Stimulated activated CD4-positive, alpha-beta T cell treated with anti-CD3 and anti-CD28 coated beads, Interleukin-2, amount 100 ng/mL, for 48 hours (primary cell): ENCODE data around the gene MEGF6.
"Not testable (repeated sequence)": the region's sequence is repeated elsewhere in the genome, so short reads cannot be mapped to it uniquely, and the experiment has no call there.

Source experiments
- DNase-seq, 2 donors: peaks; one replicate each; pipeline ENCODE4 v3.0.0-alpha.2; 2020

The MEGF6 gene

DNA sequence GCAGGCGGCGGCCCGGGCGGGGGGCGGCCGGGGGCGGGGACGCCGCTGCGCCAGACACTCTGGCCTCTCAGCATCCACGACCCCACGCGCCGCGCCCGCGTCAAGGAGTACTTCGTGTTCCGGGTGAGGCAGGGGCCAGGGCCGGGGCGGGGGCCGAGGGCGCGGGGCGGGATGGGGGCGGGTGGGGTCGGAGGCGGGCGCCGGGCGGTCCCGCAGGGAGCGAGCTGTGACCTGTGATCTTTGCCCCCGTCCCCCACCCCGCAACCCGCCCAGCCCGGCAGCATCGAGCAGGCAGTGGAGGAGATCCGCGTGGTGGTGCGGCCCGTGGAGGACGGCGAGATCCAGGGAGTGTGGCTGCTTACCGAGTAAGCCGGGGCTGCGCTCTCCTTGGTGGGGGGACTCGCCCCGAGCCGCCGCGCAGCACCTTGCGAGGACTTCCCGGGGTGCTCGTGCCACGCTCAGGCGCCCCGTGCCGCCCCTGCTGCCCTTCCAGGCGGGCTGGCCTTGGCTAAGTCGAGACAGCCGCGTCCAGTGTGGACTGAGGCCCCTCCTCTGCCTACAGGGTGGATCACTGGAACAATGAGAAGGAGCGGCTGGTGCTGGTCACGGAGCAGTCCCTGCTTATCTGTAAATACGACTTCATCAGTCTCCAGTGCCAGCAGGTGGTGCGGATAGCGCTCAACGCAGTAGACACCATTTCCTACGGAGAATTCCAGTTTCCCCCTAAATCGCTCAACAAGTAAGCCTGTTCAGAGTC is 14.0 kb upstream of the MEGF6 start:
- no peak for DNase-seq

DNA sequence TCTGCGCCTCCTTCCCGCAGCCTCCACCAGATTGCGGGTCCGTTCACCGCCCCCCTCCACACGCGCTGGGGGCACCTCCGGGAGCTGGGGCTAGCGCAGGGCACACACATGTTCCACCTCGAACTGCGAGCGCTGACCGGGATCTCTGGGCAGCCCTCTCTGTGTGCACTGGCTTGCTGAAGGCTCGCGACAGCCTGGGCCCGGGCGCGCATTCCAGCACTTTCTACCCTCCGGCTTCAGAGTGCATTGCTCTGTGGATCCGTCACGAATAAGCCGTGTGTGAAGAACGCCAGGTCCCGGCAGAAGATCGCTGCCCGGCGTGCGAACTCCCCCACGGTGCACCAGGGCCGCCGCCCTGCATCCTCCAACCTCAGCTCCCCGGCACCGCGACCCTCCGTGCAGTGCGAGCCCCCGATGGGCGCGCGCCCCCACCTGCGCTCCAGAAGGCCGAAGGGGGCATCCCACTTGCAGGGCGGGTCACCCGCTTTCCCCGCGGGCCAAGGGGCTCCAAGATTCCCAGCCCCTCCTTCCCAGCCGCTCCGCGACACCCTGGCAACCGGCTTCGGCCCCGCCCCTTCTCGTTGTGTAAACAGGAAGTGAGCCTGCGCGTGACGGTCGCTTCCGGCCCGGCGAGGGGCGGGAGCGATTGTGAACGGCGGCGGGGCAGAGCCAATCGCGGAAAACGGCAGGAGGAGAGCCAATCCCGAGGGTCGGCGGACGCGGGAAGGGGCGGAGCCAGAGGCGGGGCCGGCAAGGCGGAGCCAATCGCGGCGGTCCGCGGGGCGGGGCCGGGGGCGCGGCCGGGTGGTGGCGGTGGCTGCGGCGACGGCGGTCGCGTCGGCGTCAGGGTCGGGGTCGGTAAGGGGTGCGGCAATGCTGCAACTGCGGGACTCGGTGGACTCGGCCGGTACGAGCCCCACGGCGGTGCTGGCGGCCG is 13.2 kb upstream of the MEGF6 start, which contains the start of gene TPRG1L:
Gene TPRG1L (plus strand): TSS at position 816 of the 937 bp plus-strand sequence. CDS start 58 bp downstream, at position 874.
- peak; percentile 97 to 99 for DNase-seq

DNA sequence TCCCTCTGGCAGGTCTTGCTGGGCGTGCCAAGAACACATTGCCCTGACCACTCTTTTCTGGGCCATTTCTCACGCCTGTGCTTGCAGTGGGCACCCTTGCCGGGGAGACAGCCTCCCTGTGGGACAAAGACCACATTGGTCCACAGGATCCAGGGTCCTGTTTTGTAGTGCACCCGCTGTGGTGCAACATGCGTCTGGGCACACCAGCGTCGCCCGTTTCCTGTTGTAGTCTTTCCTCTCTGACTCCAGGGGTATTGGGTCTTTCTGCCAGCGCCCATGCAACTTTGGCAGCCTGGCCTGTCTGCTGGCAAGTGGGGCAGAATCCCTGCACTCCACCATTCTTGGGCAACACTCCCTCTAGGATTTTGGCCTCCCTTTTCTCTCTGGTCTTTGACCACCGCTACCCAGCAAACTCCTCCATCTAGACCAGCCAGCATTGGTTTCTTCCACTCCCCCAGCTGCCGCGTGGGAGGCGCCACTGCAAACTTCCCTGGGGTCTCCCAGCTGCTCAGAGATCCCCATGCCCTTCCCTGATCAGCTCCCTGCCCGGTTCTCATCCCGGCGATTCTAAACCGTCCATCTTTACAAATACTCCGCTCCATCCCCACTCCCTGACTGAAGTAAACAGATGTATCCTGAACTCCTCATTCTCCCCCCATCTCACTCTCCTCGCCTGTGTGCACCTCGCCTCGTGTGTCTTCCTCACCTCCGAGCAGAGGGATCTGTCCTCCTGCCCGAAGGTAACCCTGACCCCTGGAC is 12.3 kb upstream of the MEGF6 start:
- no peak for DNase-seq

DNA sequence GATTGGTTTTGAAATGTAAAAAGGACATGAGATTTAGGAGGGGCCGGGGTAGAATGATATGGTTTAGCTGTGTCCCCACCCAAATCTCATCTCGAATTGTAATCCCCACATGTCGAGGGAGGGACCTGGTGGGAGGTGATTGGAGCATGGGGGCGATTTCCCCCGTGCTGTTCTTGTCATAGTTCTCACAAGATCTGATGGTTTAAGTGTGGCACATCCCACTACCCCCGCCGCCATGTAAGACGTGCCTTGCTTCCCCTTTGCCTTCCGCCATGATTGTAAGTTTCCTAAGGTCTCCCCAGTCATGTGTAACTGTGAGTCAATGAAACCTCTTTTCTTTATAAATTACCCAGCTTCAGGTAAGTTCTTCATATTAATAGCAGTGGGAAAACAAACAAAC is 10.8 kb upstream of the MEGF6 start:
- DNase-seq: not testable (repeated sequence)

DNA sequence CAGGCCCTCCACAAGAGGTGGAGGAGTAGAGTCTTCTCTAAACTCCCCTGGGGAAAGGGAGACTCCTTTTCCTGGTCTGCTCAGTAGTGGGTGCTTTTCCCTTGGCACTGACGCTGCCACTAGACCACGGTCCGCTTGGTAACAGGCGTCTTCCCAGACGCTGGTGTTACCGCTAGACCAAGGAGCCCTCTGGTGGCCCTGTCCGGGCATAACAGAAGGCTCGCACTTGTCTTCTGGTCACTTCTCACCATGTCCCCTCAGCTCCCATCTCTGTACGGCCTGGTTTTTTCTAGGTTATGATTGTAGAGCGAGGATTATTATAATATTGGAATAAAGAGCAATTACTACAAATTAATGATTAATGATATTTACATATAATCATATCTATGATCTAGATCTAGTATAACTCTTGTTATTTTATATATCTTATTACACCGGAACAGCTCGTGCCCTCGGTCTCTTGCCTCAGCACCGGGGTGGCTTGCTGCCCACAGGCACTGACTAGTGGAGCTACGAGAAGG is 9.9 kb upstream of the MEGF6 start:
- not testable (repeated sequence) for DNase-seq

DNA sequence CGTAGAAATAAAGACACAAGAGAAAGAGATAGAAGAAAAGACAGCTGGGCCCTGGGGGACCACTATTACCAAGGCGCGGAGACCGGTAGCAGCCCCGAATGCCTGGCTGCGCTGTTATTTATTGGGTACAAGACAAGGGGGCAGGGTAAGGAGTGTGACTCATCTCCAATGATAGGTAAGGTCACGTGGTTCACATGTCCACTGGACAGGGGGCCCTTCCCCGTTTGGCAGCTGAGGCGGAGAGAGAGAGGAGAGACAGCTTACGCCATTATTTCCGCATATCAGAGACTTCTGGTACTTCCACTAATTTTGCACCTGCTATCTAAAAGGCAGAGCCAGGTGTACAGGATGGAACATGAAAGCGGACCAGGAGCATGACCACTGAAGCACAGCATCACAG is 9.4 kb upstream of the MEGF6 start:
- no peak for DNase-seq

DNA sequence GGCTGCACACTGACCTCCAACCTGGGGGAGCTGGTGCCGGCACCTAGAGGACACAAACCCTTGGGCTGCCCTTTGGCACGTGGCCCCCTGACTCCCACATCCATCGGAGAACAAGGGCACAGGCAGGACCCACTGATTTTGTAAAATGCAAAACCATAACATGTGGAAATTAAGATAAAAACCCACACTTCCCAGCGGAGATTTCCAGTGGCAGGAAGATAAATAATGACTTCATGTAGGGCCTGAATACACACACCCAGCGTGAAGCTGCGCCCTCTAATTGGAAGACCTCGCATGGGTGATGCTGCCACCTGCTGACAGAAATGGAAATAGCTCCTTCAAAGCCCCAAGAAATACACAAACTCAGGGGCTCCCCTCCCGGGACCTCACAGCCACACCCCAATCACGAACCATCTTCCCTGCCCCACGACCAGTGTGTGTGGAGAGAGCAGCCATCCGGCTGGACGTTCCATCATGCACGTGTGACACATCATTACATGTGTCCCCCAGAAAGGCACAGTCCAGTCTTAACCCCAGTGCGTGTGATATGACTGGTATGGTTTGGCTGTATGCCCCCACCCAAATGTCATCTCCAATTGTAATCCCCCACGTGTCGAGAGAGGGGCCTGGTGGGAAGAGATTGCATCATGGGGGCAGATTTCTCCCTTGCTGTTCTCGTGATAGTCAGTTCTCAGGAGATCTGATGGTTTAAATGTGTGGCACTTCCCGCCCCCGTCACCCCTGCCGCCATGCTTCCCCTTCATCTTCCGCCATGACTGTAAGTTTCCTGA is 7.8 kb upstream of the MEGF6 start:
- peak; percentile 72 to 73 for DNase-seq

DNA sequence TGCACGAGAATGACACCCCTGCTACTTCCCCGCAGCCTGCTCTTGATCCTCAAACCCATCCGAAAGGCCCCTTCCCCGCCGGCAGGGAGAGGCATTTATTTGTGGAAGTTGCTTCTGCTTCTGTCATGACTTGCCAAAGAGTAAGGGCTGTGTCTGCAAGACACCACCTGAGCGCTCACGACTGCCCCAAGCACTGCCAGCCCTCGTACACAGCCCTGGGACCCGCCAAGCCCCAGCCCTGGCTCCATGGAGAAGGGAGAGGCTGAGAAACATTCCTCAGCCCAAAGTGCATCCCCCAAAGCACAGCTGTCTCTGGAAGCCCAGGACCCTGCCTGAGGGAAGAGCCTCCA is 7.2 kb upstream of the MEGF6 start:
- DNase-seq: no peak

DNA sequence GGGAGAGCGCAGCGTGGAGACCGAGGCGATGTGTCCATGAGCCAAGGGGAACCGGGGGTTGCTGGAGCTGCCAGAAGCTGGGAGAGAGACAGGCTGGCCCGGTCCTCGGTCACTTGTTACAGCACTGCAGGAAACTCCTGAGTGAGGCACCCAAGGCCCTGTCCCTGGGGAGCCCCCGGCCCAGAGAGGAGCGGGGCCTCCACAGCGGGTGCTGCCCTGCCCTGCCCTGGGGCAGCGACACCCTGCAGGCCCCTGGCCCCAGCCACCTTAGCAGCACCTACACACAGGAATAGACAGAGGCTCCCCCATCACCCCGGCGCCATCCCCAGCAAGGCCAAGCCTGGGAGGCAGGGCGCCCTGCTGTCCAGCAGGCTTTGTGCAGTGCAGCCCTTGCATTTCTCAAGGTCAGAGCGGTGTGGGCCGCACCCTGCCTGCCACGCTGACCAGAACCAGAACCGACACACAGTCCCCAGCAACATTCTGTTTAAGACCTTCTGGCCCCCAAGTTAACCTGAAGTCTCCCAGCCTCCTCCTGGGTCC is 6.6 kb upstream of the MEGF6 start:
- DNase-seq: no peak

DNA sequence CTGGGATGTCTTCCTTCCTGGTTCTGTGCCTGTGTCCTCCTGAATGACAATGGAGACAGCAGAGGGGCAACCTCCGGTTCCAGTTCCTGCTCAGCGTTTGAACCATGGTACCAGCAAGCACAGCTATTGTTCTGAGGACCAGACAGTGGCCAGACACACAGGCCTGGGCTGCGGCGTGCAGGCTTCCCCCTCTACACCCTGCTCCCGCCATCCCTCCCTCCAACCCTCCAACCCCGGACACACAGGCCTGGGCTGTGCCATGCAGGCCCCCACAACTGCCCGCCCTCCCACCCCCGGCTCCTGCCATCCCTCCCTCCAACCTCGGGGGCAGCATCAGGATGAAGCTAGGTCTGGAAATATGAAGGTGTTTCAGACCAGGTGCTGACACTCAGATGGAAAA is 5.6 kb upstream of the MEGF6 start:
- no peak for DNase-seq

DNA sequence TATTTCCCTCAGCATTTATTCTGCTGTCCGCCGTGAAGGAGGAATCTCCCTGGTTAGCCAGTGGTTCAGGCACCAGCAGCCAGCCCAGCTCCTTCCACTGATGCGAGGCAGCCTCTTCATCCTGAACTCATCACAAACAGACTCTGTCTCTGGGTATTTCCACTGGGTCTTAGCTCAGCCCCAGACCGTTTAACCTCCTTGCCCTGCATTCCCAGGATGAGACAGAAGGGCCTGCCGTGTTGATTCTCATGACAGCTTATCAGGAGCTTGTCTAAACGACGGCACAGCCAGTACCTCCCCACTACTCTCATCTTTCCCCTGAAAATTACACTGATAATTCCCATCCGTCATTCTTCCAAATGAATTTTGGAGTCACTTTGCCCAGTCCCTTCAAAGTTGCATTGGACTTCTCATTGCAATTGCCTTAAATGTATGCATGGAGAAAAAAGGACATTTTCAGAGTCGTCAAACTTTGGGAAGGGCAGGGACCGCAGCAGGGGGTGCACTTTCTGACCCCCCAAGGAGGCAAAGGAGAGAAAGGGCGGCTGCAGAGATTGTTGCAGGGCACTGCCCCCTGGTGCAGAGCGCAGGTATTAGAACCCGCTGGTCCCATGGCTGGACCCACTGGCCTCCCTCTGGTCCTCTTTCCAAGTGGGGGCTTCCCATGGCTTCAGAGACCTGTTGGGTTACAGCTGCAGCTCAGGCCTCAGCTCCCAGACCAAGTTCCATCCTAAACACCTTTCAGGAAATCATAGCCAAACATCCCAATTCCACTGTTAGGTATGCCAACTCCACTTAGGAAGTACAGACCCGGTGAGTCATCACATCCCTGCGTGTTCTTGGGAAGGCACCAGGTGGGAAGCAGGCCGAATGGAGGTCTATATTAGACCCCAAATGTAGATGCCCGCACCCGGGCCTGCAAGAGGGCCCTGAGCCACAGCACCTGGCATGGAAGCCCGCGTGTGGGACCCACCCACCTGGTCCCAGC is 3.7 kb upstream of the MEGF6 start:
- DNase-seq: no peak

DNA sequence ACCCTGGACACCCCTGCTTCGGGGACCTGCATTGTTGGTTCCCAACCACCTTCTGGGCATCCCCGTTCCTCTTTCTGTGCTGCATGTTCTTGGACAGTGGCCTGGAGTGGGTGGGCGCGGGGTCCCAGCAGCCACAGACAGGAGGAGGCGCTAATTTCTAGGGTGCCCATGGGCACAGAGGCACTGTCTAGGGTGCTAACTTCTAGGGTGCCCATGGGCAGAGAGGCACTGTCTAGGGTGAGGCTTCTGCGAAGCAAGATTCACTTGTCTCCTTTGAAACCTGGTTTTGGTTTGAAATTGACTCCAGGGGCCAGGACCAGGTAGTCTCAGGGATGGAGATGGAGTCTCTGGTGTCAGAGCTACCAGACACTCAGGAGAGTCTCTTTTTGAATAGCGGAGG is 815 bp upstream of the MEGF6 start:
- DNase-seq: no peak

DNA sequence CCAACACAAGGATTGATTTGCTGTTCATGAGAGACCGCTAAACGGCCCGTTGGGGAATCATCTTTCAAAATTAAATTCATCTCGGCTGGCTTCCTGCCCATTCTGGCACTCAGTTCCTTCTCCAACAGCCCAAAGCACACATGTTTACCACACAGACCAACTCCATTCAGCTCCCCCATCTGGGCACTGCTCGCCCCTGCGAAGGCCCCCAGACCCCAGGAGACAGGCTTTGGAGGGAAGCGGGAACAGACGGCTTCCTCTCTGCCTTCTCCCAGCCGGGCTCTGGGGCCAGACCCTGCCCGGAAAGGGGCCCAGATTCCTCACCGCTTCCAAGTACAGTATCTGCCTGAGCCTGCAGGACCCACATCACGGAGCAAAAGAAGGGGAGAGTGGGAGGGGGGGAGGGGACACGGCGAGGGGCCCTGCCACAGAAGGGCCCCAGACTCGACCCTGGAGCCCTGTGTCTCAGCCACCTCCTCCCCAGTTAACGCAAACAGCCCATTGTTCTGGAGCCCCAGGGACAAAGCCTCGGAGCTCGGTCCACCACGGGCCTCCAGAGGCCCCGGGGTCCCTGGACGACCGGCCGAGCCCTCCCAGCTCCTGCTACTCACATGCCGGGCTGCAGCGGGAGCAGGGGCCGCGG is 660 bp downstream of the MEGF6 start:
- no peak for DNase-seq

DNA sequence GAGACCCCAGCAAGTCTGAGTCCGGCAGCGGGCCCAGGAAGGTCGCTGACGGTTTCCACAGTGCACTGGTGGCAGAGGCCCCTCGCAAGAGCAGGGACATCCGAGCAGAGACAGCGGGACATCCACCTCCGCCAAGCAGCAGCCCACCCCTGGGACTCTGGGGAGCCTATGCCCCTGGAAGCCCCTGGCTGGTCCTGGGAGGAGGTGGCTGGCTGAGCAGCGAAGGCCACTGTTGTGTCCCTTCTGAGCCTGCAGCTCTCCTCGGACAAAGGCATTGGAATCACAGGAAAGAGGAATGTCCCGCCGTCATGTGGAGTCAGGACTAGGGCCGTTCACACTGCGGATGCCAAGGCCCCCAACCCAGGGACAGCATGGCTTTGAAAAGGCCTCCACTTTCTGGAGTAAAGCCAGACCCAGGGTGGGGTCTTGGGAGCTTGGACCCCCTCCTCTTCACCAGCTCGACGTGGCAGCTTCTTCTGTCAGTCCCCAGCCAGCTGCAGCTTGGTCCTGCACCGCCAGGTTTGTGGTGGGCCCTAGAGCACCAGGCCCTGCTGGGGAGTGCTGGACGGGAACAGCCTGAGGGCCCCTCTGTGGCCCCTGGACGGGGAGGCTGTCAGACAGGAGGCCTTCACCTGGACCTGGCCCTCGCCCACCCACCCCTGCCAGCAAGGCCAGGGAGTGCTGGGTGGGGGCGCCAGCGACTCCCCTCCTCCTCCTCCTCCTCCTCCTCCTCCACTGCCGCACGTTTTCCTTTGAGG is 1.4 kb downstream of the MEGF6 start:
- DNase-seq: no peak

DNA sequence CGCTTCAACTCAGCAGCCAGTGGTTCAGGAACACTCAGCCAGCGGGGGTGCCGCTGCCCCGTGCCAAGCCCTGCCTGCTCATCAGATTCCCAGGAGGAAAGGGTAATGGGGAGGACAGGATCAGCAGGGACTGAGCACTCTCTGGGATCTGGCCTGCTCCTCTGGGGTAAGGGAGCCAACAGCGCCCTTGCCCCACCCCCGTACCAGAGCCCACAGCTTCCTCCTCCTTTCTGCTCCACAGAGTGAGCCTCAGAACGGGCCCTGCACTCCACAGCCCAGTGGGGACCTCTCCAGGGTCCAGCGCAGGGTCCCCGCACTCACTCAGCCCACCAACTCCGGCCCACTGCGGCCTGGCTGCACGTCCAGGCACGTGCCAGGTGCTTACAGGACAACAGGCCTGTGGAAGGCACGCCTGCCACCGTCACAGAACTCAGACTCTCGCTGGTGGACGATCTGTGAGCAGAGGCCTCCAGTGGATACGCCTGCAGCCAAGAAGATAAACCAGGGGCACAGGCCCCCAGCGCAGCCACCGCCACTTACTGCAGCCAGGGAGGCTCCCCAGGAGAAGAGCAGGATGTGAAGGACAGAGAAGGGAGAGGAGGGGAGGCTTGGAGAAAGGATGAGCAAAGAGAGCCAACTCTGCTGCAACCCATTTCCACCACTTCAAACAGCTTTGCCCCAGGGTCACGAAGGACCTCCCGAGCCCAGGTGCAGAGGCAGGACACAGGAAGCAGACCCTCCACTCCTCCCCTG is 2.1 kb downstream of the MEGF6 start:
- DNase-seq: no peak

DNA sequence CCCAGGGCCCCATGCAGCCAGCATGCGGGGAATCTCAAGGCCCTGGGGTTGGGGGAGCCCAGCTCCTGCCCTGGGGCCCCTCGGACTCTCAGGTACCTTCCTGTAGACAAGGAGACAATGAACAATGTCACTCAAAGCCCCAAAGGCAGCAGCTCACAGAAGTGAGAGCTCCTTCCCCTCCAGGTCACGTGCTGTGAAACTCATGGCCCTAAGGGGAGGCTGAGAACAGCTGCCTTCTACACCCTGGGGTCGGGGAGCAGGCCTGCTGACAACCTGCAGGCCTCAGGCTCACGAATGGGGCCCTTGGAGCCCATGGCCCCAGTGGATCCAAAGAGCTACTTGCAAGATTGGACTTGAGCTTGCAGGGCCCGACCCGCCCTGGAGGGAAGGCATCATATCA is 3.2 kb downstream of the MEGF6 start:
- DNase-seq: no peak

DNA sequence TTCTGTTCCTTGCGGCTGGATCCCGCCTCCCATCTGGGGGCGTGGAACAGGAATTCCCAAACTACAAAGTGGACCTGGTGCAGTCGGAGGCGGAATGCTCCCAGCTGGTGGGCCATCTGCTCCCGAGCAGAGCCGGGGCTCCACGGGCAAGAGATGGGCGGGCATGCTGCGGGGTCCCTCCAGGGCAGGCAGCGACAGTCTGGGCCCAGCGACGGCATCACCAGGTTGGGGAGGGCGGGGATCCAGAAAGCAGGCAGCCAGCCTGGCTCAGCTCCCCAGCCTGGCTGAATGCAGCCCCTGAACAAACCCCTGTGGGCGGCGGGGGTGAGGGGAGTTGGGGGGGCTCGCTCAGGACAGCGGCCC is 3.6 kb downstream of the MEGF6 start:
- no peak for DNase-seq
